GM18511 (cell line): Measurements from ENCODE around the gene DAB1.

Source experiments
- ATAC-seq: cut with Tn5 transposase; IDR thresholded peaks from one replicate; pipeline ENCODE4 v1.9.1; 2021; ENCODE audit warnings: mild to moderate bottlenecking, moderate library complexity; ENCODE audit not compliant: unreplicated experiment

DAB1 gene

GRCh38 chr1:57418971-57419370, 4.9 kb downstream of the DAB1 start:
- ATAC-seq, result no peak

GRCh38 chr1:57411262-57411661, 12.6 kb downstream of the DAB1 start:
- no peak for ATAC-seq

- no peak for ATAC-seq
Measured at GRCh38 chr1:57410508-57410907, 13.4 kb downstream of the DAB1 start.

- no peak for ATAC-seq
Measured at GRCh38 chr1:57407928-57408327, 15.9 kb downstream of the DAB1 start.

GRCh38 chr1:57406428-57406970, 17.4 kb downstream of the DAB1 start:
- no peak for ATAC-seq

GRCh38 chr1:57404884-57405283, 19.0 kb downstream of the DAB1 start:
- ATAC-seq, result no peak

GRCh38 chr1:57403201-57403600, 20.7 kb downstream of the DAB1 start:
- ATAC-seq, result no peak

GRCh38 chr1:57401671-57402070, 22.2 kb downstream of the DAB1 start:
- ATAC-seq, result no peak

GRCh38 chr1:57400048-57400447, 23.8 kb downstream of the DAB1 start:
- no peak for ATAC-seq

GRCh38 chr1:57393058-57393584, 30.7 kb downstream of the DAB1 start:
- ATAC-seq, result no peak

- no peak for ATAC-seq
Measured at GRCh38 chr1:57385336-57385735, 38.5 kb downstream of the DAB1 start.

- ATAC-seq, result no peak
Measured at GRCh38 chr1:57384901-57385300, 39.0 kb downstream of the DAB1 start.

GRCh38 chr1:57384284-57384683, 39.6 kb downstream of the DAB1 start:
- ATAC-seq, result no peak

GRCh38 chr1:57381871-57382270, 42.0 kb downstream of the DAB1 start:
- ATAC-seq, result no peak

- no peak for ATAC-seq
Measured at GRCh38 chr1:57381426-57381825, 42.4 kb downstream of the DAB1 start.

- ATAC-seq, result no peak
Measured at GRCh38 chr1:57380923-57381322, 42.9 kb downstream of the DAB1 start.

- ATAC-seq, result no peak
Measured at GRCh38 chr1:57378534-57378933, 45.3 kb downstream of the DAB1 start.

GRCh38 chr1:57377339-57378139, 46.3 kb downstream of the DAB1 start:
- no peak for ATAC-seq

GRCh38 chr1:57376041-57376440, 47.8 kb downstream of the DAB1 start:
- no peak for ATAC-seq

GRCh38 chr1:57369889-57370288, 54.0 kb downstream of the DAB1 start:
- ATAC-seq, result no peak

GRCh38 chr1:57367945-57368344, 55.9 kb downstream of the DAB1 start:
- ATAC-seq, result no peak

- ATAC-seq, result no peak
Measured at GRCh38 chr1:57363643-57364042, 60.2 kb downstream of the DAB1 start.
